ENCODE measurements around the gene SHTN1.

Gene SHTN1

GRCh38 chr10:116912162-116912561, 92.8 kb downstream of the SHTN1 start:
- no peak for DNase-seq

GRCh38 chr10:116910910-116911309, 94.1 kb downstream of the SHTN1 start:
- no peak for DNase-seq

- no peak for DNase-seq
Observed at GRCh38 chr10:116909307-116909706, 95.7 kb downstream of the SHTN1 start.

GRCh38 chr10:116907245-116907987, 97.6 kb downstream of the SHTN1 start:
- DNase-seq = no peak

- no peak for DNase-seq
Observed at GRCh38 chr10:116905845-116906210, 99.2 kb downstream of the SHTN1 start.

- no peak for DNase-seq
Observed at GRCh38 chr10:116899626-116900025, 105.4 kb downstream of the SHTN1 start.

GRCh38 chr10:116893686-116894037, 111.3 kb downstream of the SHTN1 start:
- DNase-seq = no peak

- no peak for DNase-seq
Observed at GRCh38 chr10:116892907-116893685, 111.9 kb downstream of the SHTN1 start.

- no peak for DNase-seq
Observed at GRCh38 chr10:116891208-116891607, 113.8 kb downstream of the SHTN1 start.

- DNase-seq = no peak
Observed at GRCh38 chr10:116889066-116889465, 115.9 kb downstream of the SHTN1 start.

GRCh38 chr10:116888380-116889055, 116.5 kb downstream of the SHTN1 start:
- DNase-seq = no peak

GRCh38 chr10:116886772-116887171, 118.2 kb downstream of the SHTN1 start:
- no peak for DNase-seq

GRCh38 chr10:116882639-116883038, 122.3 kb downstream of the SHTN1 start:
- DNase-seq = no peak

GRCh38 chr10:116880716-116881482, 124.1 kb downstream of the SHTN1 start:
- DNase-seq = no peak

GRCh38 chr10:116879817-116880216, 125.2 kb downstream of the SHTN1 start:
- DNase-seq = no peak

- DNase-seq = no peak
Observed at GRCh38 chr10:116878123-116878522, 126.9 kb downstream of the SHTN1 start.

- no peak for DNase-seq
Observed at GRCh38 chr10:116877391-116877790, 127.6 kb downstream of the SHTN1 start.

- no peak for DNase-seq
Observed at GRCh38 chr10:116875897-116876296, 129.1 kb downstream of the SHTN1 start.

GRCh38 chr10:116873134-116873533, 131.9 kb downstream of the SHTN1 start:
- no peak for DNase-seq

GRCh38 chr10:116870949-116871348, 134.0 kb downstream of the SHTN1 start:
- no peak for DNase-seq

GRCh38 chr10:116868722-116869121, 136.3 kb downstream of the SHTN1 start:
- DNase-seq = no peak

GRCh38 chr10:116868198-116868676, 136.8 kb downstream of the SHTN1 start:
- DNase-seq = no peak

GRCh38 chr10:116866987-116867595, 137.9 kb downstream of the SHTN1 start:
- no peak for DNase-seq
